ENCODE results near the gene RB1.
"Not testable (repeated sequence)": the region's sequence is repeated elsewhere in the genome, so short reads cannot be mapped to it uniquely, and the experiment has no call there.

Gene RB1

DNA sequence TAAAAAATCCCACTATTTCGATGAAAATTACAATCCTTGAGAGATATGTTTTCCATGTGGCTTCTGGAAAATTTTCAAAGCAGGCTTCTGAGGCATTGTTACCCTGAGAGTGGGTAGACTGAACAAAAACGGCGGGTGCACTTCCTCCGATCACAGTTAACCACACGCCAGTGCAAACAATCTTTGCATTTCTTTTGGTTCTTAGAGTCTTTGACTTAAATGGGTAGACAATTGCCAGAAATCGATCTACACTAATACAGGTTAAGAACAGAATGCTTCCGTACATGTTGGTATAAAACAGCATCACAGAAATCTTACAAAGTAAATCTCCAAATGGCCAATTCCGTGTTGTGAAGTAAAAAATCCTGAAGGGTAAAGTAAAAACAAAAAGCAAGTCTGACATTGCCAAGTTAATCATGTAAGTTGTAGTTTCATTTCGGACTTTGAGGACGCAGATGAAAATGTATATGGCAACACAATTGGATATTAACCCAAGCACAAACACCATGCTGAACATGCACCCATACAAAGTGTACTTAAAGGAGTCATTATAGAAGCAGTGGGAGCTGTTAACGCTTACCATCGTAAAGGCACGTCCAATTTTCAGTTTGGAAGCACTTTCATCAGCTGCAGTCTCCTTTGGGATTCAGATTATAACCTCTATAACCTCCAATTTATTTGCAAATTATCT, 108.4 kb downstream of the RB1 start:
- Histone ChIP-seq H2BK5ac (ENCODE audit: low read length) (no peak overlapping the region), H3K18ac (ENCODE audit: low read length) (peak overlapping the region; percentile 51), H3K4me3 (ENCODE audit: low read length) (peak overlapping the region; percentile 2), H4K5ac (ENCODE audit: low read length) (no peak overlapping the region), H2BK15ac (replicated peaks; ENCODE audit: low read depth) (peak overlapping the region; percentile 92), H2BK120ac (ENCODE audit: low read depth, low read length) (no peak overlapping the region), H3K4me2 (ENCODE audit: low read length) (peak overlapping the region; percentile 6), H3K27ac (ENCODE audit: low read depth, low read length) (no peak overlapping the region), H3K4me1 (ENCODE audit: control insufficient read depth, low read depth, low read length) (no peaks in the 10 kb centered on the region), H3K23ac (ENCODE audit: low read length) (no peak overlapping the region), H3K56ac (ENCODE audit: low read length) (peak overlapping the region; percentile 81), H3K79me2 (ENCODE audit: control insufficient read depth, insufficient read depth, low read length) (no peaks in the 10 kb centered on the region), H3K36me3 (ENCODE audit: control insufficient read depth, insufficient read depth, low read length) (no peaks in the 10 kb centered on the region), H3K79me1 (ENCODE audit: low read length) (no peaks in the 10 kb centered on the region), H3K27me3 (ENCODE audit: insufficient read depth, low read length, poor library complexity) (no peaks in the 10 kb centered on the region), H2AK5ac (ENCODE audit: low read length) (no peak overlapping the region), H3K4ac (ENCODE audit: low read depth, low read length) (no peak overlapping the region), H4K8ac (ENCODE audit: low read depth, low read length) (no peak overlapping the region), H3K9ac (ENCODE audit: low read length) (peak overlapping the region; percentile 32)
- DNase-seq, result peak; percentile 21
- WGBS (ENCODE audit: extremely low coverage, insufficient coverage, low lambda C conversion rate), result no CpG with 5 or more reads among the region's 13 CpGs

DNA sequence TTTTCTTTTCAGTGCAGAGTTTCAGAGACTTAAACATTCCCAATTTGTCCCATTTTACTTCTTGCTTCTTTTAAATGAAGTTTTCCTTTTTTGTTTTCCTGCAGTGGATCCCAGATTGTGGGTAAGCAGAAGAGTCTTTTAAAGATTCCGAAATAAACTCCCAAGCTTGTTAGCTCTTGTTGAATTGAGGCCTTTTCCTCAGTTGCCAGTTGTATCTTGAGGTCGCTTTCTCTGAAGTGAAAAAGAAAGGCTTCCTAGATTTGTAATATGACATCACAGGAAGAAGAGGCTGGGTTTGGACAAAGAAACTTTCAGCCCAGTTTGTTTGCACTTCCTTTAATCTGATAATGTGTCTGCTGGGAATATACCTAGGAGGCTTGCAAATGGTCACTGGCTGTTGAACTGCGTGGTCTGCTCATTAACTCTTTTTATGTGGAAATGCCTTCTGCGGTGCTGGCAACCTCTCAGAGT, 109.4 kb downstream of the RB1 start, which contains the start of gene LPAR6:
TSS of gene LPAR6 (minus strand) at position 233 of the 471 bp plus-strand sequence. CDS start 690 bp downstream, outside the sequence.
- Histone ChIP-seq H3K36me3 (ENCODE audit: control insufficient read depth, insufficient read depth, low read length) (no peaks in the 10 kb centered on the region), H3K4me3 (ENCODE audit: low read length) (peak within 1 kb of the TSS; percentile 2), H2BK120ac (ENCODE audit: low read depth, low read length) (no peak within 1 kb of the TSS), H3K79me1 (ENCODE audit: low read length) (no peaks in the 10 kb centered on the region), H4K8ac (ENCODE audit: low read depth, low read length) (no peak within 1 kb of the TSS), H3K9ac (ENCODE audit: low read length) (peak within 1 kb of the TSS; percentile 32), H3K79me2 (ENCODE audit: control insufficient read depth, insufficient read depth, low read length) (no peaks in the 10 kb centered on the region), H2AK5ac (ENCODE audit: low read length) (no peak within 1 kb of the TSS), H3K27me3 (ENCODE audit: insufficient read depth, low read length, poor library complexity) (no peaks in the 10 kb centered on the region), H3K27ac (ENCODE audit: low read depth, low read length) (peak within 1 kb of the TSS; percentile 16), H3K4ac (ENCODE audit: low read depth, low read length) (no peak within 1 kb of the TSS), H3K18ac (ENCODE audit: low read length) (no peak within 1 kb of the TSS), H3K4me1 (ENCODE audit: control insufficient read depth, low read depth, low read length) (no peaks in the 10 kb centered on the region), H2BK15ac (replicated peaks; ENCODE audit: low read depth) (peak within 1 kb of the TSS; percentile 92), H2BK5ac (ENCODE audit: low read length) (no peak within 1 kb of the TSS), H4K5ac (ENCODE audit: low read length) (no peak within 1 kb of the TSS), H3K23ac (ENCODE audit: low read length) (no peak within 1 kb of the TSS), H3K4me2 (ENCODE audit: low read length) (peak within 1 kb of the TSS; percentile 6), H3K56ac (ENCODE audit: low read length) (peak within 1 kb of the TSS; percentile 81)
- DNase-seq, result peak; percentile 81
- WGBS (ENCODE audit: extremely low coverage, insufficient coverage, low lambda C conversion rate), result no CpG with 5 or more reads among the region's 4 CpGs

DNA sequence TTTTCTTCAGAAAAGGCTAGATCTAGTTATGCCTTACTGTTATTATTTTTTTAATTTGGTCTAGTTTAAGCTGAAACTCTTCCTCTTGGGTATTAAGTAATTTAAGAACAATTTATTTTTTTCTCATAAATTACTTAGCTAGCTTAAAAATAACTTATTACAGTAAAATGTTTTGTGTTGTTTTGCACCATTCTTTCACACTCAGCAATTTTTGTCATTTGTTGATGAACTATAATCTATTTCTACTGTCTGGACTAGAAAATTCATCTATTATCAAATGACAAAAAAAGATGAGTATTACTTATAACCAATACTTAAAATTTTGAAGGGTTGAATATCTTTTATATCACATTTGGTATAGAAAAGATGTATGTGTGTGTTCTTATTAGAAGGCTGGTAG, 111.0 kb downstream of the RB1 start:
- Histone ChIP-seq H3K79me1 (ENCODE audit: low read length) (no peaks in the 10 kb centered on the region), H3K56ac (ENCODE audit: low read length) (no peak overlapping the region), H2BK15ac (replicated peaks; ENCODE audit: low read depth) (no peak overlapping the region), H3K4me3 (ENCODE audit: low read length) (no peak overlapping the region), H2AK5ac (ENCODE audit: low read length) (no peak overlapping the region), H3K4me1 (ENCODE audit: control insufficient read depth, low read depth, low read length) (no peaks in the 10 kb centered on the region), H3K18ac (ENCODE audit: low read length) (no peak overlapping the region), H3K27me3 (ENCODE audit: insufficient read depth, low read length, poor library complexity) (no peaks in the 10 kb centered on the region), H4K8ac (ENCODE audit: low read depth, low read length) (no peak overlapping the region), H3K23ac (ENCODE audit: low read length) (no peak overlapping the region), H3K27ac (ENCODE audit: low read depth, low read length) (no peak overlapping the region), H3K4me2 (ENCODE audit: low read length) (no peak overlapping the region), H3K79me2 (ENCODE audit: control insufficient read depth, insufficient read depth, low read length) (no peaks in the 10 kb centered on the region), H3K9ac (ENCODE audit: low read length) (no peak overlapping the region), H2BK5ac (ENCODE audit: low read length) (no peak overlapping the region), H3K36me3 (ENCODE audit: control insufficient read depth, insufficient read depth, low read length) (no peaks in the 10 kb centered on the region), H2BK120ac (ENCODE audit: low read depth, low read length) (no peak overlapping the region), H3K4ac (ENCODE audit: low read depth, low read length) (no peak overlapping the region), H4K5ac (ENCODE audit: low read length) (no peak overlapping the region)
- no peak for DNase-seq

DNA sequence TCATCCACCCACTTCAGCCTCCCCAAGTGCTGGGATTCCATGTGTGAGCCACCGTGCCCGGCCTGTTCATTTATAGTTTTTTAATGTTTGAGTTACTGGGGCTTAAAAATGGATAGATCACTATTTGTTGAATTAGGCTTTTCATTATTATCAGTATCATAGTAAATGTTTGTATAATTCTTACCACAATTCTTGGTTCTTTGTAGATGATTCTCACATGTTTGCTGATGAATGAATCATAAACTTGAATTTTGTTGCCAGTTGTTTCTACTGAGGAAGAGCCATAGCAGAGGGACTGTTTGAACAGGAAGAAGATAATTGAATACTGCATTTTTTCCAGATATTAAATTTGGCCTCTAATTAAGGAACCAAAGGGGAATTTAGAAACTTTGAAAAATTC, 112.0 kb downstream of the RB1 start:
- H4K5ac ChIP-seq (ENCODE audit: low read length), result no peak overlapping the region
- H2BK15ac ChIP-seq (replicated peaks; ENCODE audit: low read depth), result no peak overlapping the region
- WGBS (ENCODE audit: extremely low coverage, insufficient coverage, low lambda C conversion rate), result no CpG with 5 or more reads among the region's 2 CpGs
- no peak overlapping the region for H2BK5ac ChIP-seq (ENCODE audit: low read length)
- DNase-seq, result no peak
- no peak overlapping the region for H3K56ac ChIP-seq (ENCODE audit: low read length)
- no peak overlapping the region for H2AK5ac ChIP-seq (ENCODE audit: low read length)
- H3K4me2 ChIP-seq (ENCODE audit: low read length), result no peak overlapping the region
- H3K79me1 ChIP-seq (ENCODE audit: low read length), result no peaks in the 10 kb centered on the region
- no peaks in the 10 kb centered on the region for H3K79me2 ChIP-seq (ENCODE audit: control insufficient read depth, insufficient read depth, low read length)
- H3K18ac ChIP-seq (ENCODE audit: low read length), result no peak overlapping the region
- H3K4ac ChIP-seq (ENCODE audit: low read depth, low read length), result no peak overlapping the region
- no peak overlapping the region for H3K27ac ChIP-seq (ENCODE audit: low read depth, low read length)
- no peaks in the 10 kb centered on the region for H3K4me1 ChIP-seq (ENCODE audit: control insufficient read depth, low read depth, low read length)
- H3K36me3 ChIP-seq (ENCODE audit: control insufficient read depth, insufficient read depth, low read length), result no peaks in the 10 kb centered on the region
- H3K27me3 ChIP-seq (ENCODE audit: insufficient read depth, low read length, poor library complexity), result no peaks in the 10 kb centered on the region
- H2BK120ac ChIP-seq (ENCODE audit: low read depth, low read length), result no peak overlapping the region
- H4K8ac ChIP-seq (ENCODE audit: low read depth, low read length), result no peak overlapping the region
- no peak overlapping the region for H3K23ac ChIP-seq (ENCODE audit: low read length)
- no peak overlapping the region for H3K9ac ChIP-seq (ENCODE audit: low read length)
- H3K4me3 ChIP-seq (ENCODE audit: low read length), result no peak overlapping the region

DNA sequence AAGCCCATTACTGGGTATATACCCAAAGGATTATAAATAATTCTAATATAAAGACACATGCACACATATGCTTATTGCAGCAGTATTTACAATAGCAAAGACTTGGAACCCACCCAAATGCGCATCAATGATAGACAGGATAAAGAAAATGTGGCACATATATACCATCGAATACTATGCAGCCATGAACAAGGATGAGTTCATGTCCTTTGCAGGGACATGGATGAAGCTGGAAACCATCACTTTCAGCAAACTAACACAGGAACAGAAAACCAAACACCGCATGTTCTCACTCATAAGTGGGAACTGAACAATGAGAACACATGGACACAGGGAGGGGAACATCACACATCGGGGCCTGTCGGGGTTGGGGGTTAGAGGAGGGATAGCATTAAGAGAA, 118.5 kb downstream of the RB1 start:
- H4K8ac ChIP-seq (ENCODE audit: low read depth, low read length); H3K79me1 ChIP-seq (ENCODE audit: low read length); H4K5ac ChIP-seq (ENCODE audit: low read length); DNase-seq; H3K4me2 ChIP-seq (ENCODE audit: low read length); H3K9ac ChIP-seq (ENCODE audit: low read length); H3K18ac ChIP-seq (ENCODE audit: low read length); H3K27ac ChIP-seq (ENCODE audit: low read depth, low read length); H2BK15ac ChIP-seq (replicated peaks; ENCODE audit: low read depth); H3K36me3 ChIP-seq (ENCODE audit: control insufficient read depth, insufficient read depth, low read length); H3K4ac ChIP-seq (ENCODE audit: low read depth, low read length); H3K79me2 ChIP-seq (ENCODE audit: control insufficient read depth, insufficient read depth, low read length); H3K4me3 ChIP-seq (ENCODE audit: low read length); H2BK120ac ChIP-seq (ENCODE audit: low read depth, low read length); H3K27me3 ChIP-seq (ENCODE audit: insufficient read depth, low read length, poor library complexity); H2AK5ac ChIP-seq (ENCODE audit: low read length); H3K23ac ChIP-seq (ENCODE audit: low read length); H3K4me1 ChIP-seq (ENCODE audit: control insufficient read depth, low read depth, low read length); H3K56ac ChIP-seq (ENCODE audit: low read length); H2BK5ac ChIP-seq (ENCODE audit: low read length): not testable (repeated sequence)
- no CpG with 5 or more reads among the region's 5 CpGs for WGBS (ENCODE audit: extremely low coverage, insufficient coverage, low lambda C conversion rate)

DNA sequence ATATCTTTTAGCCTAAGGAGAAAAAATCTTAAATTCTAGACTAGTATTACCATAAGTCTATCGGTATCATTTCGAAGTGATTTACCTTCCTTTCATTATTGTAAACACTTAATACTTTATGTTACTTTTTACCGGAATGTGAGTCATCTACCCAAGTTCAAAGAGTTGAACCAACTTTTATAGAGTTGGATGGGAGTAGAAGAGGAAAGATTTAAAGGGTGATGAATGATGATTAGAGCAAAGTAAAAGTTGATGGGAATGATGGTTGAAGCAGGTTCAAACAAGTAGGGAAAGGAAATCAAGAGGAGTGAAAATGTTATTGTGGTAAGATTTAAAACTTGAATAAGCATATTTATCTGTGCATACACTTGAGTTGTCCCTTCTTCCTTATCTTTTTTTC, 120.7 kb downstream of the RB1 start:
- Histone ChIP-seq H3K4ac (ENCODE audit: low read depth, low read length) (no peak overlapping the region), H3K4me1 (ENCODE audit: control insufficient read depth, low read depth, low read length) (no peaks in the 10 kb centered on the region), H3K79me2 (ENCODE audit: control insufficient read depth, insufficient read depth, low read length) (no peaks in the 10 kb centered on the region), H3K18ac (ENCODE audit: low read length) (no peak overlapping the region), H2BK15ac (replicated peaks; ENCODE audit: low read depth) (no peak overlapping the region), H2BK5ac (ENCODE audit: low read length) (no peak overlapping the region), H3K27me3 (ENCODE audit: insufficient read depth, low read length, poor library complexity) (no peaks in the 10 kb centered on the region), H2AK5ac (ENCODE audit: low read length) (no peak overlapping the region), H3K23ac (ENCODE audit: low read length) (no peak overlapping the region), H3K79me1 (ENCODE audit: low read length) (no peaks in the 10 kb centered on the region), H2BK120ac (ENCODE audit: low read depth, low read length) (no peak overlapping the region), H3K27ac (ENCODE audit: low read depth, low read length) (no peak overlapping the region), H3K4me3 (ENCODE audit: low read length) (no peak overlapping the region), H3K56ac (ENCODE audit: low read length) (no peak overlapping the region), H4K5ac (ENCODE audit: low read length) (no peak overlapping the region), H3K4me2 (ENCODE audit: low read length) (no peak overlapping the region), H3K9ac (ENCODE audit: low read length) (no peak overlapping the region), H3K36me3 (ENCODE audit: control insufficient read depth, insufficient read depth, low read length) (no peaks in the 10 kb centered on the region), H4K8ac (ENCODE audit: low read depth, low read length) (no peak overlapping the region)
- DNase-seq, result no peak
- WGBS (ENCODE audit: extremely low coverage, insufficient coverage, low lambda C conversion rate), result no CpG with 5 or more reads among the region's 3 CpGs

Data from mesendoderm (in vitro differentiated cells).